Measurements from ENCODE around the gene ABCC5.

The ABCC5 gene

DNA sequence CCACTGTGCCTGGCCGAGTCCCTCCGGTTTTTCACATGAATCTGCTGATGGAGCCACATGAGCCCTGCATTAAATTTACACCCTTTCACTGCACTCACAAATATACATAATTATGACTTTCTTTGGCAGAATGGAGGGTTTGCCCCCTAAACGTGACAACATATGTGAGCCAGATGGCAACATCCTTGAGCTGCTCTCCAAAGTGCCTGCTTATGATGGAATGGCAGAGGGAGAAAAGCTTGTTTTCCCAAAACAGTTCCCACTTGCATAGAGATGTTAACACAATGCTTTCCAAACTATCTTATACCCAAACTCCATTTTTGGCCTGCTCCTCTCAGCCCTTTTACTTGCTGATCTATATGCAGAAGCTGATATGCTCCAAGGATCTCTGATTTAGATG, 54.9 kb downstream of the ABCC5 start (continued):
- TF ChIP-seq, protein P1, sequence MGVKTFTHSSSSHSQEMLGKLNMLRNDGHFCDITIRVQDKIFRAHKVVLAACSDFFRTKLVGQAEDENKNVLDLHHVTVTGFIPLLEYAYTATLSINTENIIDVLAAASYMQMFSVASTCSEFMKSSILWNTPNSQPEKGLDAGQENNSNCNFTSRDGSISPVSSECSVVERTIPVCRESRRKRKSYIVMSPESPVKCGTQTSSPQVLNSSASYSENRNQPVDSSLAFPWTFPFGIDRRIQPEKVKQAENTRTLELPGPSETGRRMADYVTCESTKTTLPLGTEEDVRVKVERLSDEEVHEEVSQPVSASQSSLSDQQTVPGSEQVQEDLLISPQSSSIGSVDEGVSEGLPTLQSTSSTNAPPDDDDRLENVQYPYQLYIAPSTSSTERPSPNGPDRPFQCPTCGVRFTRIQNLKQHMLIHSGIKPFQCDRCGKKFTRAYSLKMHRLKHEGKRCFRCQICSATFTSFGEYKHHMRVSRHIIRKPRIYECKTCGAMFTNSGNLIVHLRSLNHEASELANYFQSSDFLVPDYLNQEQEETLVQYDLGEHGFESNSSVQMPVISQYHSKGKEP (tag by site-specific recombination; IDR thresholded peaks at IDR 0.05): no peak
- TF ChIP-seq, protein P2, sequence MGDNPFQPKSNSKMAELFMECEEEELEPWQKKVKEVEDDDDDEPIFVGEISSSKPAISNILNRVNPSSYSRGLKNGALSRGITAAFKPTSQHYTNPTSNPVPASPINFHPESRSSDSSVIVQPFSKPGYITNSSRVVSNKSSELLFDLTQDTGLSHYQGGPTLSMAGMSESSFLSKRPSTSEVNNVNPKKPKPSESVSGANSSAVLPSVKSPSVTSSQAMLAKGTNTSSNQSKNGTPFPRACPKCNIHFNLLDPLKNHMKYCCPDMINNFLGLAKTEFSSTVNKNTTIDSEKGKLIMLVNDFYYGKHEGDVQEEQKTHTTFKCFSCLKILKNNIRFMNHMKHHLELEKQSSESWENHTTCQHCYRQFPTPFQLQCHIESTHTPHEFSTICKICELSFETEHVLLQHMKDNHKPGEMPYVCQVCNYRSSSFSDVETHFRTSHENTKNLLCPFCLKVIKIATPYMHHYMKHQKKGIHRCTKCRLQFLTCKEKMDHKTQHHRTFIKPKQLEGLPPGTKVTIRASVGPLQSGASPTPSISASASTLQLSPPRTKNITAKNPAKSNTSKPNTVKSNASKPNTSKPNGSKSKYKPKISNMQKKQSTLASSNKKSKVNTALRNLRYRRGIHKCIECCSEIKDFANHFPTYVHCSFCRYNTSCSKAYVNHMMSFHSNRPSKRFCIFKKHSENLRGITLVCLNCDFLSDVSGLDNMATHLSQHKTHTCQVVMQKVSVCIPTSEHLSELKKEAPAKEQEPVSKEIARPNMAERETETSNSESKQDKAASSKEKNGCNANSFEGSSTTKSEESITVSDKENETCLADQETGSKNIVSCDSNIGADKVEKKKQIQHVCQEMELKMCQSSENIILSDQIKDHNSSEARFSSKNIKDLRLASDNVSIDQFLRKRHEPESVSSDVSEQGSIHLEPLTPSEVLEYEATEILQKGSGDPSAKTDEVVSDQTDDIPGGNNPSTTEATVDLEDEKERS (tag by site-specific recombination; IDR thresholded peaks at IDR 0.05): no peak
- no peak for TF ChIP-seq ZNF138 (tag by site-specific recombination; IDR thresholded peaks at IDR 0.05; ENCODE audit: borderline replicate concordance)
- TF ChIP-seq, protein P3, sequence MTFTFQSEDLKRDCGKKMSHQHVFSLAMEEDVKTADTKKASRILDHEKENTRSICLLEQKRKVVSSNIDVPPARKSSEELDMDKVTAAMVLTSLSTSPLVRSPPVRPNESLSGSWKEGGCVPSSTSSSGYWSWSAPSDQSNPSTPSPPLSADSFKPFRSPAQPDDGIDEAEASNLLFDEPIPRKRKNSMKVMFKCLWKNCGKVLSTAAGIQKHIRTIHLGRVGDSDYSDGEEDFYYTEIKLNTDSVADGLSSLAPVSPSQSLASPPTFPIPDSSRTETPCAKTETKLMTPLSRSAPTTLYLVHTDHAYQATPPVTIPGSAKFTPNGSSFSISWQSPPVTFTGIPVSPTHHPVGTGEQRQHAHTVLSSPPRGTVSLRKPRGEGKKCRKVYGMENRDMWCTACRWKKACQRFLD (tag by site-specific recombination; IDR thresholded peaks at IDR 0.05): no peak
- no peak for TF ChIP-seq ZNF202 (tag by site-specific recombination; IDR thresholded peaks at IDR 0.05; ENCODE audit: borderline replicate concordance)
- TF ChIP-seq ZNF391 (tag by site-specific recombination; IDR thresholded peaks at IDR 0.05; ENCODE audit: borderline replicate concordance, low read depth): no peak
- TF ChIP-seq, protein P4, sequence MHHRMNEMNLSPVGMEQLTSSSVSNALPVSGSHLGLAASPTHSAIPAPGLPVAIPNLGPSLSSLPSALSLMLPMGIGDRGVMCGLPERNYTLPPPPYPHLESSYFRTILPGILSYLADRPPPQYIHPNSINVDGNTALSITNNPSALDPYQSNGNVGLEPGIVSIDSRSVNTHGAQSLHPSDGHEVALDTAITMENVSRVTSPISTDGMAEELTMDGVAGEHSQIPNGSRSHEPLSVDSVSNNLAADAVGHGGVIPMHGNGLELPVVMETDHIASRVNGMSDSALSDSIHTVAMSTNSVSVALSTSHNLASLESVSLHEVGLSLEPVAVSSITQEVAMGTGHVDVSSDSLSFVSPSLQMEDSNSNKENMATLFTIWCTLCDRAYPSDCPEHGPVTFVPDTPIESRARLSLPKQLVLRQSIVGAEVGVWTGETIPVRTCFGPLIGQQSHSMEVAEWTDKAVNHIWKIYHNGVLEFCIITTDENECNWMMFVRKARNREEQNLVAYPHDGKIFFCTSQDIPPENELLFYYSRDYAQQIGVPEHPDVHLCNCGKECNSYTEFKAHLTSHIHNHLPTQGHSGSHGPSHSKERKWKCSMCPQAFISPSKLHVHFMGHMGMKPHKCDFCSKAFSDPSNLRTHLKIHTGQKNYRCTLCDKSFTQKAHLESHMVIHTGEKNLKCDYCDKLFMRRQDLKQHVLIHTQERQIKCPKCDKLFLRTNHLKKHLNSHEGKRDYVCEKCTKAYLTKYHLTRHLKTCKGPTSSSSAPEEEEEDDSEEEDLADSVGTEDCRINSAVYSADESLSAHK (tag by site-specific recombination; IDR thresholded peaks at IDR 0.05): no peak

DNA sequence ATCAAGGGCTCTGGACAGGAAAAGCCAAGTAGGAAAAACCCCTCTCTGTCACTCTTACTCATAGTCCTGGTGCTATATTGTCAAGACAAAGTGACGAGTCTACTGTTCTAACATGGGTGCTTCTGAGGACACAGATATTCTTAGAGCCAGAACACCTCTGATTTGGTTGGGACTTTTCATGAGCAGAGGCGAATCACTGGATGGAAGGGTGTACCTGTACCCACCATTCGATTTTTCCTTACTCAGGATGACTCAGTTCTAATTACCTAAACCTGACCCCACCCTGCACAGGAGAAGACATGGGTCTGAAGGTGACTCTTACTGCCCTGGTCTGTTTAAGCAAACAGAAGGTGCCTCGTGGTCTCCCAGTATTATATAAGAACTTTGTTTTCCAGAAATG, 58.5 kb downstream of the ABCC5 start:
- H3K4me3 ChIP-seq (ENCODE audit: low read depth, low read length): no peak overlapping the region
- H3K27ac ChIP-seq (ENCODE audit: extremely low read depth, low read depth, low read length): no peak overlapping the region
- no peaks in the 10 kb centered on the region for H3K4me1 ChIP-seq (ENCODE audit: control insufficient read depth, insufficient read depth, low read length)
- ChIA-PET POLR2A (no interaction called here), CTCF (no interaction called here)
- no peaks in the 10 kb centered on the region for H3K9me3 ChIP-seq (ENCODE audit: control insufficient read depth, insufficient read depth, low read depth, low read length)
- peaks cover 0 to 80% of the 10 kb centered on the region in 2 experiments; a peak in 1 of 3 replicates for H3K36me3 ChIP-seq (ENCODE audit: control insufficient read depth in 2 of 2, insufficient read depth in 1 of 2, low read length in 2 of 2)
- TF ChIP-seq TRIM28 (IDR thresholded peaks at IDR 0.05; ENCODE audit: borderline replicate concordance, low read length) (no peak), ZNF654 (tag by site-specific recombination; IDR thresholded peaks at IDR 0.05; ENCODE audit: low read depth) (no peak), ZNF571 (tag by site-specific recombination; IDR thresholded peaks at IDR 0.05) (no peak), HOXD13 (CRISPR knock-in tag; IDR thresholded peaks at IDR 0.05; ENCODE audit: borderline replicate concordance) (no peak), RBAK (tag by site-specific recombination; IDR thresholded peaks at IDR 0.05) (no peak), ZNF184 (tag by site-specific recombination; IDR thresholded peaks at IDR 0.05) (no peak), REPIN1 (tag by site-specific recombination; IDR thresholded peaks at IDR 0.05; ENCODE audit: low read depth) (no peak), MYNN (tag by site-specific recombination; IDR thresholded peaks at IDR 0.05; ENCODE audit: borderline replicate concordance) (no peak), ZNF837 (tag by site-specific recombination; IDR thresholded peaks at IDR 0.05) (no peak)
- TF ChIP-seq, protein P5, sequence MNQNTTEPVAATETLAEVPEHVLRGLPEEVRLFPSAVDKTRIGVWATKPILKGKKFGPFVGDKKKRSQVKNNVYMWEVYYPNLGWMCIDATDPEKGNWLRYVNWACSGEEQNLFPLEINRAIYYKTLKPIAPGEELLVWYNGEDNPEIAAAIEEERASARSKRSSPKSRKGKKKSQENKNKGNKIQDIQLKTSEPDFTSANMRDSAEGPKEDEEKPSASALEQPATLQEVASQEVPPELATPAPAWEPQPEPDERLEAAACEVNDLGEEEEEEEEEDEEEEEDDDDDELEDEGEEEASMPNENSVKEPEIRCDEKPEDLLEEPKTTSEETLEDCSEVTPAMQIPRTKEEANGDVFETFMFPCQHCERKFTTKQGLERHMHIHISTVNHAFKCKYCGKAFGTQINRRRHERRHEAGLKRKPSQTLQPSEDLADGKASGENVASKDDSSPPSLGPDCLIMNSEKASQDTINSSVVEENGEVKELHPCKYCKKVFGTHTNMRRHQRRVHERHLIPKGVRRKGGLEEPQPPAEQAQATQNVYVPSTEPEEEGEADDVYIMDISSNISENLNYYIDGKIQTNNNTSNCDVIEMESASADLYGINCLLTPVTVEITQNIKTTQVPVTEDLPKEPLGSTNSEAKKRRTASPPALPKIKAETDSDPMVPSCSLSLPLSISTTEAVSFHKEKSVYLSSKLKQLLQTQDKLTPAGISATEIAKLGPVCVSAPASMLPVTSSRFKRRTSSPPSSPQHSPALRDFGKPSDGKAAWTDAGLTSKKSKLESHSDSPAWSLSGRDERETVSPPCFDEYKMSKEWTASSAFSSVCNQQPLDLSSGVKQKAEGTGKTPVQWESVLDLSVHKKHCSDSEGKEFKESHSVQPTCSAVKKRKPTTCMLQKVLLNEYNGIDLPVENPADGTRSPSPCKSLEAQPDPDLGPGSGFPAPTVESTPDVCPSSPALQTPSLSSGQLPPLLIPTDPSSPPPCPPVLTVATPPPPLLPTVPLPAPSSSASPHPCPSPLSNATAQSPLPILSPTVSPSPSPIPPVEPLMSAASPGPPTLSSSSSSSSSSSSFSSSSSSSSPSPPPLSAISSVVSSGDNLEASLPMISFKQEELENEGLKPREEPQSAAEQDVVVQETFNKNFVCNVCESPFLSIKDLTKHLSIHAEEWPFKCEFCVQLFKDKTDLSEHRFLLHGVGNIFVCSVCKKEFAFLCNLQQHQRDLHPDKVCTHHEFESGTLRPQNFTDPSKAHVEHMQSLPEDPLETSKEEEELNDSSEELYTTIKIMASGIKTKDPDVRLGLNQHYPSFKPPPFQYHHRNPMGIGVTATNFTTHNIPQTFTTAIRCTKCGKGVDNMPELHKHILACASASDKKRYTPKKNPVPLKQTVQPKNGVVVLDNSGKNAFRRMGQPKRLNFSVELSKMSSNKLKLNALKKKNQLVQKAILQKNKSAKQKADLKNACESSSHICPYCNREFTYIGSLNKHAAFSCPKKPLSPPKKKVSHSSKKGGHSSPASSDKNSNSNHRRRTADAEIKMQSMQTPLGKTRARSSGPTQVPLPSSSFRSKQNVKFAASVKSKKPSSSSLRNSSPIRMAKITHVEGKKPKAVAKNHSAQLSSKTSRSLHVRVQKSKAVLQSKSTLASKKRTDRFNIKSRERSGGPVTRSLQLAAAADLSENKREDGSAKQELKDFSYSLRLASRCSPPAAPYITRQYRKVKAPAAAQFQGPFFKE (tag by site-specific recombination; IDR thresholded peaks at IDR 0.05; ENCODE audit: borderline replicate concordance): no peak
- TF ChIP-seq, protein P6, sequence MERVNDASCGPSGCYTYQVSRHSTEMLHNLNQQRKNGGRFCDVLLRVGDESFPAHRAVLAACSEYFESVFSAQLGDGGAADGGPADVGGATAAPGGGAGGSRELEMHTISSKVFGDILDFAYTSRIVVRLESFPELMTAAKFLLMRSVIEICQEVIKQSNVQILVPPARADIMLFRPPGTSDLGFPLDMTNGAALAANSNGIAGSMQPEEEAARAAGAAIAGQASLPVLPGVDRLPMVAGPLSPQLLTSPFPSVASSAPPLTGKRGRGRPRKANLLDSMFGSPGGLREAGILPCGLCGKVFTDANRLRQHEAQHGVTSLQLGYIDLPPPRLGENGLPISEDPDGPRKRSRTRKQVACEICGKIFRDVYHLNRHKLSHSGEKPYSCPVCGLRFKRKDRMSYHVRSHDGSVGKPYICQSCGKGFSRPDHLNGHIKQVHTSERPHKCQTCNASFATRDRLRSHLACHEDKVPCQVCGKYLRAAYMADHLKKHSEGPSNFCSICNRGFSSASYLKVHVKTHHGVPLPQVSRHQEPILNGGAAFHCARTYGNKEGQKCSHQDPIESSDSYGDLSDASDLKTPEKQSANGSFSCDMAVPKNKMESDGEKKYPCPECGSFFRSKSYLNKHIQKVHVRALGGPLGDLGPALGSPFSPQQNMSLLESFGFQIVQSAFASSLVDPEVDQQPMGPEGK (tag by site-specific recombination; IDR thresholded peaks at IDR 0.05): no peak
